ENCODE data around the gene ADH1A. TPM values are rescaled to one million over a fixed set of nuclear protein-coding genes. Genes with fewer than 3 reads are reported as not detected.

Gene ADH1A
- polyA plus RNA-seq, 1 donor (not counting 4 experiments of a cell fraction or from before 2014, with no cell fraction given), result not detected

DNA sequence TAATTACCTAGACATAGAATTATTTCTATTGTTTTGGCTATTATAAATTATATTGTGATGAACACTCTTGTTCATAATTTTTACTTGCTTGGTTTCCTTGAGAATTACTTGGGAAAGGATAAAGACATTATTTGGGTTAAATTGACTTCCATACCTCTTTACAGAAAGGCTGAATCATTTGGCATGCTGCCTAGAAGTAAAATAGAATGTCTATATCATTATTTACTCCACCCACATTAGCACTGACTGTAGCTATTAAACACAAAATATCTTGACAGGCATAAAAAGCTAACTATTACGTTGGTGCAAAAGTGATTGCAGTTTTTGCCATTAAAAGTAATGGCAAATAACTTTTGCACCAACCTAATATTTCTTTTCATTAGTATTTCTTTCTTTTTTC lies 42.1 kb downstream of the ADH1A start:
- no peak for DNase-seq (ENCODE audit: low read depth, low spot score)

DNA sequence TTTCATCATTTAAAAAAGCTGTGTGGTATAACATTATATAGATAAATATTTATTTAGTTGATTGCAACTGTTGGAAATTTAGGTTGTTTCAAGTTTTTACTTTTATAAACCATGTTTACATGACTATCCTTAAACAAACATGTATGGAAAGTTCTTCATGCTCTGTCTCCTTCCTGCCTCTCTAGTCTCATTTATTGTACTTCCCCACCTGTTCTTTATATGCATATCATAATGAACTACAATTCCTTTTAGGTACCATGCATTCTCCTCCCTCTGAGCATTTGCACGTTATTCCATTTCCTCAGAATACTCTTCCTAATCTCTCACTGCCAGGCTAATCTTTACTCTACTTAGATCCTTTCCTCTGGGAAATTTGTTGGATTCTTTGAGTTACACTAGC lies 54.8 kb downstream of the ADH1A start:
- no peaks in the 10 kb centered on the region for H4K20me1 ChIP-seq (ENCODE audit: control insufficient read depth, extremely low read depth, insufficient read depth, low read length)
- no peaks in the 10 kb centered on the region for H3K79me2 ChIP-seq (ENCODE audit: control insufficient read depth, insufficient read depth, low read length)
- no peak overlapping the region for H3K4me2 ChIP-seq (ENCODE audit: control insufficient read depth, extremely low read depth, insufficient read depth, low read depth, low read length)
- no peaks in the 10 kb centered on the region for H3K27me3 ChIP-seq (ENCODE audit: control insufficient read depth, extremely low read depth, insufficient read depth, low read length)
- no peak overlapping the region for H3K4me3 ChIP-seq (ENCODE audit: control insufficient read depth in 2 of 3, extremely low read depth in 1 of 3, insufficient read depth in 2 of 3, low read depth in 1 of 3, low read length in 3 of 3)
- dilution Hi-C loops (cut with MboI; ENCODE audit: extremely low pct_ligation_motif_present, low sequenced_read_pairs), result no loop called here
- H3K9me1 ChIP-seq (ENCODE audit: control insufficient read depth, extremely low read depth, insufficient read depth, low read length), result no peaks in the 10 kb centered on the region
- H3K9me3 ChIP-seq (ENCODE audit: control insufficient read depth, low read depth, low read length), result no peaks in the 10 kb centered on the region
- no peak overlapping the region for H3K27ac ChIP-seq (ENCODE audit: control insufficient read depth, insufficient read depth, low read length)
- H3K36me3 ChIP-seq (ENCODE audit: control insufficient read depth in 2 of 2, extremely low read depth in 1 of 2, insufficient read depth in 2 of 2, low read length in 2 of 2), result no peaks in the 10 kb centered on the region
- no peak for FAIRE-seq
- no peak for TF ChIP-seq EZH2 (IDR thresholded peaks at IDR 0.05; ENCODE audit: low read length)
- TF ChIP-seq, protein P1, sequence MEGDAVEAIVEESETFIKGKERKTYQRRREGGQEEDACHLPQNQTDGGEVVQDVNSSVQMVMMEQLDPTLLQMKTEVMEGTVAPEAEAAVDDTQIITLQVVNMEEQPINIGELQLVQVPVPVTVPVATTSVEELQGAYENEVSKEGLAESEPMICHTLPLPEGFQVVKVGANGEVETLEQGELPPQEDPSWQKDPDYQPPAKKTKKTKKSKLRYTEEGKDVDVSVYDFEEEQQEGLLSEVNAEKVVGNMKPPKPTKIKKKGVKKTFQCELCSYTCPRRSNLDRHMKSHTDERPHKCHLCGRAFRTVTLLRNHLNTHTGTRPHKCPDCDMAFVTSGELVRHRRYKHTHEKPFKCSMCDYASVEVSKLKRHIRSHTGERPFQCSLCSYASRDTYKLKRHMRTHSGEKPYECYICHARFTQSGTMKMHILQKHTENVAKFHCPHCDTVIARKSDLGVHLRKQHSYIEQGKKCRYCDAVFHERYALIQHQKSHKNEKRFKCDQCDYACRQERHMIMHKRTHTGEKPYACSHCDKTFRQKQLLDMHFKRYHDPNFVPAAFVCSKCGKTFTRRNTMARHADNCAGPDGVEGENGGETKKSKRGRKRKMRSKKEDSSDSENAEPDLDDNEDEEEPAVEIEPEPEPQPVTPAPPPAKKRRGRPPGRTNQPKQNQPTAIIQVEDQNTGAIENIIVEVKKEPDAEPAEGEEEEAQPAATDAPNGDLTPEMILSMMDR (optimal IDR thresholded peaks at IDR 0.05 in 1 of 3, IDR thresholded peaks at IDR 0.05 in 1 of 3, conservative IDR thresholded peaks at IDR 0.05 in 1 of 3; ENCODE audit: extremely low read depth in 1 of 3, insufficient read depth in 2 of 3, low read length in 3 of 3), result no peak
- H3K4me1 ChIP-seq (ENCODE audit: control insufficient read depth, extremely low read depth, insufficient read depth, low read length), result no peaks in the 10 kb centered on the region
- no peak for DNase-seq (ENCODE audit: low read depth, low spot score)
- H3K9ac ChIP-seq (ENCODE audit: control insufficient read depth, extremely low read depth, insufficient read depth, low read length), result no peak overlapping the region
- H2AFZ ChIP-seq (ENCODE audit: control insufficient read depth, low read length), result no peak overlapping the region

More for the DNA sequence above, 42.1 kb downstream of the ADH1A start:
- Histone ChIP-seq H4K20me1 (ENCODE audit: control insufficient read depth, extremely low read depth, insufficient read depth, low read length) (no peaks in the 10 kb centered on the region), H3K4me2 (ENCODE audit: control insufficient read depth, extremely low read depth, insufficient read depth, low read depth, low read length) (no peak overlapping the region), H3K9ac (ENCODE audit: control insufficient read depth, extremely low read depth, insufficient read depth, low read length) (no peak overlapping the region), H3K9me3 (ENCODE audit: control insufficient read depth, low read depth, low read length) (no peaks in the 10 kb centered on the region), H3K4me3 (ENCODE audit: control insufficient read depth in 2 of 3, extremely low read depth in 1 of 3, insufficient read depth in 2 of 3, low read depth in 1 of 3, low read length in 3 of 3) (no peak overlapping the region), H3K9me1 (ENCODE audit: control insufficient read depth, extremely low read depth, insufficient read depth, low read length) (no peaks in the 10 kb centered on the region), H3K79me2 (ENCODE audit: control insufficient read depth, insufficient read depth, low read length) (no peaks in the 10 kb centered on the region), H3K4me1 (ENCODE audit: control insufficient read depth, extremely low read depth, insufficient read depth, low read length) (peaks cover 15% of the 10 kb centered on the region), H2AFZ (ENCODE audit: control insufficient read depth, low read length) (no peak overlapping the region), H3K27ac (ENCODE audit: control insufficient read depth, insufficient read depth, low read length) (no peak overlapping the region), H3K27me3 (ENCODE audit: control insufficient read depth, extremely low read depth, insufficient read depth, low read length) (no peaks in the 10 kb centered on the region), H3K36me3 (ENCODE audit: control insufficient read depth in 2 of 2, extremely low read depth in 1 of 2, insufficient read depth in 2 of 2, low read length in 2 of 2) (no peaks in the 10 kb centered on the region)
- dilution Hi-C loops (cut with MboI; ENCODE audit: extremely low pct_ligation_motif_present, low sequenced_read_pairs), result no loop called here
- no peak for FAIRE-seq
- TF ChIP-seq EZH2 (IDR thresholded peaks at IDR 0.05; ENCODE audit: low read length), result no peak
- TF ChIP-seq, protein P1 (optimal IDR thresholded peaks at IDR 0.05 in 1 of 3, IDR thresholded peaks at IDR 0.05 in 1 of 3, conservative IDR thresholded peaks at IDR 0.05 in 1 of 3; ENCODE audit: extremely low read depth in 1 of 3, insufficient read depth in 2 of 3, low read length in 3 of 3), result no peak

Measured in keratinocyte (primary cell).